ENCODE measurements around the gene HOXC4. TPM values are rescaled to one million over a fixed set of nuclear protein-coding genes. Genes with fewer than 3 reads are reported as not detected.

The HOXC4 gene
- total and polyA plus RNA-seq, 2 of the 8 experiments (the other 6 are each of a cell fraction or from before 2014, with no cell fraction given) = not detected

DNA sequence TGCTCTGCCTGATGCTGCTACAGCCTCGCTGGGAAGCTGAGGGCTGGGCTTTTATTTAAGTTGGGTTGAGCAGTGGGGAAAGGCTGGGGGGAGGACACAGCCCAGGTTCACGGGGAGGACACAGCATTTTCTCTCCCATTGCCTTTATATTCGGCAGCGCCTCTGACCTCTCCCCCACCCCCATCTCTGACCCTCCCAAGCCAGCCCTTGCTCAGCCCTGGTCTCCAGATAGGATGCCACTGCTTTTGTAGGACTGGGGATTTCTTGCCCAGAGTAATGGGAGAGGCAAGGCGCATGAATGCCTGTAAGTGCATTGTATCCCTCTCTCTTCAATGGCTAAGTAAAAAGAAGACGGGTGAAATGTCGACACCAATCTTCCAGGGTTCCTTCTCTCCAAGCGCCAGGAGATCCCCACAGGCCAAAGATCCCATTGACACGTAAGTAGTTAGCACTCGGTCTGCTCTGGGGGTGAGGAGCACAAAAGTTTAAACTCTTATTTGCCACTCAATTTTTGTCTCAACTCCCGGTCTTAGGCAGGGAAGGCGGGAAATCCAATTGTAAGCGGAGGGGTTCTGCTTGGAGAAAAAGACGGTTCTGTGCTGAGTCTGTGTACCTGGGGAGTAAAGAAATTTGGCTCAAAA lies 4.6 kb downstream of the HOXC4 start:
- Histone ChIP-seq H4K20me1 (replicated peaks in 1 of 2; ENCODE audit: control insufficient read depth in 1 of 2, insufficient read depth in 2 of 2, low read length in 2 of 2) (peaks cover 1 to 6% of the 10 kb centered on the region in 2 experiments), H3K4ac (replicated peaks; ENCODE audit: insufficient read length, low read depth, low read length) (no peak overlapping the region), H3K79me1 (ENCODE audit: low read depth, low read length) (no peaks in the 10 kb centered on the region), H3K23ac (ENCODE audit: insufficient read length) (no peak overlapping the region), H2BK12ac (ENCODE audit: low read depth, low read length) (0 out of 2 replicates have a peak overlapping the region, but pooled peaks have one; percentile 9), H2BK120ac (replicated peaks; ENCODE audit: low read depth, low read length) (no peak overlapping the region), H4K5ac (ENCODE audit: insufficient read length, low read depth, low read length) (no peak overlapping the region), H4K8ac (ENCODE audit: extremely low read depth, insufficient read depth, low read length) (no peak overlapping the region), H3K9me3 (ENCODE audit: insufficient read depth in 2 of 2, low read depth in 1 of 2, low read length in 1 of 2) (no peaks in the 10 kb centered on the region), H3K9ac (replicated peaks in 1 of 4; ENCODE audit: extremely low read depth in 1 of 4, low read depth in 3 of 4, low read length in 3 of 4) (no peak overlapping the region), H3K18ac (ENCODE audit: extremely low read depth, low read length) (peak overlapping the region; percentile 48; the same call in 1 of the 2 replicates), H3K56ac (replicated peaks; ENCODE audit: insufficient read length, low read depth, low read length) (no peak overlapping the region), H2BK5ac (ENCODE audit: low read depth, low read length) (no peak overlapping the region), H4K91ac (replicated peaks; ENCODE audit: insufficient read length, low read length) (no peak overlapping the region), H3K4me1 (replicated peaks in 1 of 4; ENCODE audit: control insufficient read depth in 3 of 4, insufficient read depth in 4 of 4, low read length in 3 of 4) (peaks cover 4 to 18% (median 10%) of the 10 kb centered on the region in 4 experiments), H3K23me2 (ENCODE audit: low read depth, low read length) (peaks cover 3% of the 10 kb centered on the region), H2AFZ (ENCODE audit: low read length) (no peak overlapping the region), H3K27me3 (replicated peaks in 1 of 4; ENCODE audit: control insufficient read depth in 3 of 4, extremely low read depth in 1 of 4, insufficient read depth in 3 of 4, low read length in 3 of 4) (peaks cover 89 to 100% (median 99%) of the 10 kb centered on the region in 4 experiments), H3K14ac (ENCODE audit: insufficient read length) (no peak overlapping the region), H3K79me2 (ENCODE audit: control insufficient read depth in 1 of 2, insufficient read depth in 2 of 2, low read length in 2 of 2) (no peaks in the 10 kb centered on the region), H2BK15ac (ENCODE audit: low read length) (0 out of 2 replicates have a peak overlapping the region, but pooled peaks have one; percentile 29), H3K4me3 (ENCODE audit: extremely low read depth in 1 of 4, insufficient read depth in 2 of 4, low read depth in 3 of 4, low read length in 4 of 4) (no peak overlapping the region), H2BK20ac (ENCODE audit: low read length) (no peak overlapping the region), H3K27ac (ENCODE audit: low read depth, low read length) (no peak overlapping the region), H3K4me2 (ENCODE audit: insufficient read depth in 1 of 2, low read depth in 2 of 2, low read length in 2 of 2) (peak overlapping the region in 1 of 2 experiments; percentile 43; a peak in 2 of 4 replicates), H3K36me3 (ENCODE audit: control insufficient read depth in 2 of 4, insufficient read depth in 4 of 4, low read length in 3 of 4) (no peaks in the 10 kb centered on the region; a peak in 1 of 8 replicates), H2AK5ac (ENCODE audit: low read depth, low read length) (no peak overlapping the region)
- POLR2A ChIA-PET (ENCODE audit: partially characterized antibody) = interaction anchor here (0.8 kb wide), 1 partner anchor 17 kb away, joined by 5 read pairs; no protein-coding TSS in a partner anchor
- no peak for TF ChIP-seq EGR1 (IDR thresholded peaks at IDR 0.05; ENCODE audit: borderline replicate concordance, low read depth, low read length)
- TF ChIP-seq EZH2 (IDR thresholded peaks at IDR 0.05; ENCODE audit: low read depth, low read length, severe bottlenecking) = peak; percentile 81
- TF ChIP-seq GABPA (IDR thresholded peaks at IDR 0.05; ENCODE audit: borderline replicate concordance, insufficient read depth, low read length) = no peak
- peak; percentile 88; the same call in 1 of the 2 replicates for TF ChIP-seq SUZ12 (IDR thresholded peaks at IDR 0.05; ENCODE audit: low read length)
- TF ChIP-seq RNF2 (IDR thresholded peaks at IDR 0.05; ENCODE audit: borderline replicate concordance, low read depth, low read length, missing control alignments, poor library complexity, severe bottlenecking) = peak; percentile 83
- WGBS, 2 experiments (ENCODE audit: extremely low coverage in 1 of 2, insufficient coverage in 1 of 2, insufficient read length in 1 of 2, insufficient replicate concordance in 2 of 2, low coverage in 1 of 2, low lambda C conversion rate in 2 of 2, missing lambda C conversion rate in 1 of 2) = 9% methylated on average over 14 of the region's 14 CpGs; no CpG with 5 or more reads in 1 of the 2 experiments
- no peak for DNase-seq (ENCODE audit: low read depth in 1 of 2, low spot score in 2 of 2)
- peak; percentile 48 for FAIRE-seq
- CTCF ChIA-PET (ENCODE audit: partially characterized antibody) = interaction anchor here (1.0 to 2.8 kb wide), 7 partner anchors 26 to 143 kb away, joined by 3 to 18 read pairs (median 7); partner anchors contain the start of genes HOXC10, HOXC5 and HOXC9

All from H1 (cell line).